HepG2 (cell line): ENCODE results near the gene PIM1. TPM values are rescaled to one million over a fixed set of nuclear protein-coding genes. Genes with fewer than 3 reads are reported as not detected.

Experiments
- GPN1 ChIP-seq: sonication (generic); formaldehyde crosslinking; IDR thresholded peaks from 2 replicates; pipeline ENCODE4 v1.5.1; 2020; ENCODE audit warnings: missing genetic modification reagents, borderline replicate concordance
- IRX3 ChIP-seq: sonication (generic); formaldehyde crosslinking; IDR thresholded peaks from 2 replicates; pipeline ENCODE4 v1.8.1; 2023; ENCODE audit warnings: mild to moderate bottlenecking, low read depth, missing genetic modification reagents, borderline replicate concordance
- KLF11 ChIP-seq: IDR thresholded peaks from 2 replicates; pipeline ENCODE4 v1.6.1; 2016; ENCODE audit warnings: missing compliant biosample characterization
- NR2F6 ChIP-seq, 2 experiments: IDR thresholded peaks; 2 replicates each; pipeline ENCODE4 v1.6.1; 2016; ENCODE audit warnings: antibody characterized with exemption in 1 of 2, mild to moderate bottlenecking in 1 of 2
- ZBED4 ChIP-seq: sonication (generic); formaldehyde crosslinking; IDR thresholded peaks from 2 replicates; pipeline ENCODE4 v1.4.0; 2020; ENCODE audit warnings: missing genetic modification reagents, borderline replicate concordance
- ZBTB40 ChIP-seq, 2 experiments: fragments of 450-650 bp in 1 of 2; sonication (generic) in 1 of 2; formaldehyde crosslinking in 1 of 2; IDR thresholded peaks; 2 replicates each; pipeline versions ENCODE4 v1.6.1 to v1.8.0; 2016 to 2022; ENCODE audit warnings: antibody characterized with exemption in 1 of 2, mild to moderate bottlenecking in 1 of 2, missing genetic modification reagents in 1 of 2
- ZNF276 ChIP-seq: sonication (generic); formaldehyde crosslinking; IDR thresholded peaks from 2 replicates; pipeline ENCODE4 v1.4.0; 2020; ENCODE audit warnings: mild to moderate bottlenecking, low read depth, missing genetic modification reagents
- ZNF547 ChIP-seq: sonication (generic); formaldehyde crosslinking; IDR thresholded peaks from 2 replicates; pipeline ENCODE4 v1.5.1; 2020; ENCODE audit warnings: mild to moderate bottlenecking, missing genetic modification reagents
- ZNF619 ChIP-seq: sonication (generic); formaldehyde crosslinking; IDR thresholded peaks from 2 replicates; pipeline ENCODE4 v1.4.0; 2020; ENCODE audit warnings: mild to moderate bottlenecking, missing genetic modification reagents
- polyA plus RNA-seq, 8 experiments: library from polyadenylated mRNA; depleted of rRNA in 3 of 8; stranded (reverse) in 7 of 8; unstranded in 1 of 8; fragments of >200 nt; fragmentation: Illumina TruSeq in 4 of 8; extraction: Trizol in 4 of 8; gene quantifications; 2 replicates each; pipeline versions ENCODE4 v1.2.1 to v1.2.3, GENCODE V29; 2011 to 2016; ENCODE audit warnings: low read depth in 4 of 8, missing spikeins in 1 of 8, mixed read lengths in 1 of 8; ENCODE audit not compliant: insufficient read depth in 1 of 8
- total RNA-seq, 5 experiments: library from RNA; depleted of rRNA; stranded (reverse); fragments of >200 nt; fragmentation: Illumina TruSeq; extraction: Trizol; gene quantifications; 2 replicates each; pipeline ENCODE4 v1.2.3, GENCODE V29; 2016; ENCODE audit warnings: low read depth in 1 of 5
- TF ChIP-seq, protein P1 (sequence below): IDR thresholded peaks from 2 replicates; pipeline ENCODE4 v1.6.1; 2016; ENCODE audit warnings: mild to moderate bottlenecking

PIM1 gene
- total and polyA plus RNA-seq, 2 of the 13 experiments (the other 11 are each of a cell fraction or from before 2014, with no cell fraction given) = 29.4 to 117 TPM

- TF ChIP-seq ZNF276 (CRISPR knock-in tag) = no peak
- TF ChIP-seq IRX3 (CRISPR knock-in tag) = no peak
- TF ChIP-seq ZBTB40 (IDR thresholded peaks at IDR 0.05) = no peak
- TF ChIP-seq ZBTB40 (CRISPR knock-in tag; IDR thresholded peaks at IDR 0.05) = no peak
- no peak for TF ChIP-seq NR2F6 (IDR thresholded peaks at IDR 0.05)
- TF ChIP-seq NR2F6 (CRISPR knock-in tag; IDR thresholded peaks at IDR 0.05) = peak; percentile 45
- no peak for TF ChIP-seq KLF11 (CRISPR knock-in tag)
- no peak for TF ChIP-seq ZBED4 (CRISPR knock-in tag)
- TF ChIP-seq, protein P1, sequence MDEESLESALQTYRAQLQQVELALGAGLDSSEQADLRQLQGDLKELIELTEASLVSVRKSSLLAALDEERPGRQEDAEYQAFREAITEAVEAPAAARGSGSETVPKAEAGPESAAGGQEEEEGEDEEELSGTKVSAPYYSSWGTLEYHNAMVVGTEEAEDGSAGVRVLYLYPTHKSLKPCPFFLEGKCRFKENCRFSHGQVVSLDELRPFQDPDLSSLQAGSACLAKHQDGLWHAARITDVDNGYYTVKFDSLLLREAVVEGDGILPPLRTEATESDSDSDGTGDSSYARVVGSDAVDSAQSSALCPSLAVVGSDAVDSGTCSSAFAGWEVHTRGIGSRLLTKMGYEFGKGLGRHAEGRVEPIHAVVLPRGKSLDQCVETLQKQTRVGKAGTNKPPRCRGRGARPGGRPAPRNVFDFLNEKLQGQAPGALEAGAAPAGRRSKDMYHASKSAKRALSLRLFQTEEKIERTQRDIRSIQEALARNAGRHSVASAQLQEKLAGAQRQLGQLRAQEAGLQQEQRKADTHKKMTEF (CRISPR knock-in tag) = no peak
- peak; percentile 76; the same call in 1 of the 2 replicates for TF ChIP-seq ZNF619 (CRISPR knock-in tag)
- TF ChIP-seq ZNF547 = no peak
- no peak for TF ChIP-seq GPN1 (CRISPR knock-in tag)
Observed at GRCh38 chr6:37207903-37208456, 38.0 kb downstream of the PIM1 start (continued).
